CD4-positive, alpha-beta T cell (primary cell): ENCODE measurements around the gene GMPPB. TPM values are rescaled to one million over a fixed set of nuclear protein-coding genes. Genes with fewer than 3 reads are reported as not detected.

Source experiments
- ATAC-seq: fragments of 200-7000 bp; cut with Tn5 transposase; one replicate; pipeline ENCODE4 v1.10.0; 2022; ENCODE audit warnings: mild to moderate bottlenecking; ENCODE audit not compliant: poor library complexity
- CTCF ChIA-PET: fragments of 350-600 bp; sonication (Branson Sonifier 250); formaldehyde crosslinking; loops from one replicate; lab custom pipeline; 2021; ENCODE audit warnings: antibody characterized with exemption, inconsistent platforms; lab: Charles Lee
- POLR2A ChIA-PET: fragments of 350-600 bp; sonication (Branson Sonifier 250); formaldehyde crosslinking; loops from one replicate; lab custom pipeline; 2021; ENCODE audit warnings: antibody characterized with exemption, inconsistent platforms; lab: Charles Lee
- DNase-seq, 14 experiments: peaks; one replicate each; pipeline ENCODE4 v3.0.0-alpha.2; 2013 to 2020; ENCODE audit warnings: mixed read lengths in 2 of 14
- H3K27ac ChIP-seq, 2 donors: one replicate each; pipeline versions ENCODE4 v1.5.1 to v1.7.0; 2013; ENCODE audit warnings: low read length in 2 of 2, low read depth in 1 of 2, mild to moderate bottlenecking in 1 of 2
- H3K27me3 ChIP-seq, 2 experiments: 1 replicate in 1 of 2; 2 replicates in 1 of 2; pipeline versions ENCODE4 v1.6.1 to v1.7.0; 2013; ENCODE audit warnings: low read length in 2 of 2, control low read depth in 1 of 2, mild to moderate bottlenecking in 1 of 2, moderate library complexity in 1 of 2; ENCODE audit not compliant: insufficient read depth in 2 of 2, control insufficient read depth in 1 of 2
- H3K36me3 ChIP-seq: one replicate; pipeline ENCODE4 v1.6.1; 2013; ENCODE audit warnings: low read length, control low read depth; ENCODE audit not compliant: insufficient read depth
- H3K4me1 ChIP-seq: one replicate; pipeline ENCODE4 v1.6.1; 2013; ENCODE audit warnings: low read length, control low read depth; ENCODE audit not compliant: insufficient read depth
- H3K4me3 ChIP-seq: one replicate; pipeline ENCODE4 v1.5.1; 2013; ENCODE audit warnings: mild to moderate bottlenecking, low read length, moderate library complexity
- H3K9me3 ChIP-seq, 2 experiments: 1 replicate in 1 of 2; 2 replicates in 1 of 2; pipeline versions ENCODE4 v1.6.1 to v1.7.0; 2013; ENCODE audit warnings: low read length in 2 of 2, mild to moderate bottlenecking in 2 of 2, control low read depth in 1 of 2, moderate library complexity in 1 of 2; ENCODE audit not compliant: control insufficient read depth in 1 of 2, insufficient read depth in 1 of 2
- H3K27ac Mint-ChIP-seq: one replicate; pipeline ENCODE4 v1.8.0; 2020; ENCODE audit warnings: mixed read lengths
- H3K27me3 Mint-ChIP-seq: one replicate; pipeline ENCODE4 v1.8.0; 2021; ENCODE audit warnings: mixed read lengths
- H3K36me3 Mint-ChIP-seq: one replicate; pipeline ENCODE4 v1.8.0; 2021; ENCODE audit warnings: low read depth, mixed read lengths
- H3K4me1 Mint-ChIP-seq: one replicate; pipeline ENCODE4 v1.8.0; 2021; ENCODE audit warnings: low read depth, mixed read lengths
- H3K4me3 Mint-ChIP-seq: one replicate; pipeline ENCODE4 v1.8.0; 2020; ENCODE audit warnings: mild to moderate bottlenecking, mixed read lengths
- H3K9me3 Mint-ChIP-seq: one replicate; pipeline ENCODE4 v1.8.0; 2020; ENCODE audit warnings: mixed read lengths
- CTCF ChIP-seq: fragments of 200-600 bp; IDR thresholded peaks from one replicate; pipeline ENCODE4 v1.8.0; 2022; ENCODE audit warnings: antibody characterized with exemption, mild to moderate bottlenecking
- intact Hi-C, 2 experiments: fragments of 100-400 bp; cut with DNase I in 1 of 2; cut with micrococcal nuclease in 1 of 2; formaldehyde crosslinking; loops; one replicate each; pipeline versions ENCODE4 v1.15.1 to v1.9.0; 2023 to 2025; cut with DNase I, micrococcal nuclease
- total RNA-seq, 174 experiments: library from RNA in 2 of 174; stranded (reverse) in 2 of 174; gene quantifications; one replicate each; pipeline ENCODE4 v1.2.3 and lab custom pipeline; 2021 to 2026

GMPPB gene
- total RNA-seq, 2 experiments from 2014 or later = 39.0 to 41.4 TPM

DNA sequence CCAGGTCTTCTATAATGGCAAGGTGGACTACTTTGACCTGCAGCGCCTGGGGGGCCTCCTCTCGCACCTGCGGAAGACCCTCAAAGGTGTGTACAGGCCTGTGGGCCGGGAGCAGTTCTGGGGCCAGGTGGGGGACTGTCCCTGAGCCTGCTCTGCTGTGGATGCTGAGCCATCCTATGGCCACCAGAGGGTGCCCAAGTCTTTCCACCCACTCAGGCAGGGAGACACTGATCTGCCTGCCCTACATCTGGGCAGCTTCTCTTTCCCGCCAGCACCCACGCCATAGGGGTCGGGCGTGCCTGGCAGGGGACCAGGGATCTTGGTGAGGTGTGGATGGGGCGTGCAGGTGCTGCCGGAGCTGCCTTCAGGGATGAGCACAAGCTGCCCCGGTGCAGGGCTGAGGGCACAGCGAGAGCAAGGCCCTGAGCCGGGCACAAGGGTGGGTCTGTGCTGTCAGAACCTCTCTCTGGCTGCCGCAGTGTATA, 20.3 kb downstream of the GMPPB start:
- TF ChIP-seq CTCF = peak; percentile 75
- H3K4me3 Mint-ChIP-seq = no peak overlapping the region
- Histone ChIP-seq H3K27me3 (no peaks in the 10 kb centered on the region), H3K4me3 (no peak overlapping the region), H3K36me3 (peaks cover 46% of the 10 kb centered on the region), H3K4me1 (peaks cover 5% of the 10 kb centered on the region), H3K27ac (no peak overlapping the region), H3K9me3 (no peaks in the 10 kb centered on the region)
- no peaks in the 10 kb centered on the region for H3K27me3 Mint-ChIP-seq
- DNase-seq (peak; percentile 46 to 85 (median 64)), ATAC-seq (peak; percentile 100)
- H3K4me1 Mint-ChIP-seq = peaks cover 6% of the 10 kb centered on the region
- no peaks in the 10 kb centered on the region for H3K9me3 Mint-ChIP-seq
- H3K27ac Mint-ChIP-seq = no peak overlapping the region
- POLR2A ChIA-PET = no interaction called here
- CTCF ChIA-PET = interaction anchor here (0.7 to 1.6 kb wide), 6 partner anchors 16 to 201 kb away, joined by 3 to 5 read pairs (median 4); partner anchors contain the start of genes AMIGO3 and MST1R
- intact Hi-C loops = loop anchor here (1.0 to 5.0 kb wide), 3 partner anchors 15 to 204 kb away; partner anchors contain the start of gene AMIGO3 (in 1 of the 2)
- H3K36me3 Mint-ChIP-seq = peaks cover 27% of the 10 kb centered on the region

- H3K27ac Mint-ChIP-seq = no peak overlapping the region
- H3K27me3 Mint-ChIP-seq = no peaks in the 10 kb centered on the region
- H3K4me1 ChIP-seq = peaks cover 5% of the 10 kb centered on the region
- intact Hi-C loops = loop anchor here (1.0 to 5.0 kb wide), 3 partner anchors 16 to 205 kb away; partner anchors contain the start of gene AMIGO3 (in 1 of the 2)
- peaks cover 53% of the 10 kb centered on the region for H3K36me3 ChIP-seq
- H3K9me3 ChIP-seq = no peaks in the 10 kb centered on the region
- H3K36me3 Mint-ChIP-seq = peaks cover 34% of the 10 kb centered on the region
- no peak for TF ChIP-seq CTCF
- ChIA-PET CTCF (interaction anchor here (1.5 to 1.6 kb wide), 2 partner anchors 137 to 163 kb away, joined by 4 to 5 read pairs; no protein-coding TSS in a partner anchor), POLR2A (no interaction called here)
- H3K4me1 Mint-ChIP-seq = peaks cover 6% of the 10 kb centered on the region
- H3K4me3 Mint-ChIP-seq = no peak overlapping the region
- H3K27me3 ChIP-seq = no peaks in the 10 kb centered on the region
- DNase-seq = no peak
- H3K27ac ChIP-seq = no peak overlapping the region
- H3K9me3 Mint-ChIP-seq = no peaks in the 10 kb centered on the region
- H3K4me3 ChIP-seq = no peak overlapping the region
- no peak for ATAC-seq
Measured at GRCh38 chr3:49702672-49703071, 21.1 kb downstream of the GMPPB start.

DNA sequence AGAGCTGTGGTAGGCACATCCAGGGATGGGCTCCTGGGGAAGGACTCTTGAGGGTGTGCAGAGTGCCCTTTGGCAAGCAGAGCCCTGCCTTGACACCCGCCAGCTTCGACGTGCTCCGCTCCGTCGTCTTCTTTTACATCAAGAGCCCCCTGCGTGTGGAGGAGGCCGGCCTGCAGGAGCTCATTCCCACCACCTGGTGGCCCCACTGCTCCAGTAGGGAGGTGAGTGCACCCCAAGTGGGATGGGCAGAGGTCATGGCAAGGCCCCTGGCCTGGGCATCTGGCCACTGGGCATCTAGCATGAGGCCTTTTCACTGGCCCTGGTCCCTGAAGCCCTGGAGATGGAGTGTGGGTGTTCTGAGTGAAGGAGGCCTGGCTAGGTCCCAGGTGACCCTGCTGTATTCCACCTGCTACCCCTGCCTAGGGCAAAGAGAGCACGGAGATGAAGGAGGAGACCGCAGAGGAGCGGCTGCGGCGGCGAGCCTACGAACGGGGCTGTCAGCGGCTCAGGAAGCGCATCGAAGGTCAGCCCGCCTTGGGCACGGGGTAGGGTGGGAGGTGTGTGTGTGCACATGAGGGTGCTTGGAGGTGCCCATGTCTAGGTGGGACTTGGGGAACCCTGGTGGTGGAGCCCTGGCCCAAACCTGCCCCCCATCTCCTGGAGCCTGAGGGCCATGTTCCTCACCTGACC, 22.2 kb downstream of the GMPPB start:
- CTCF ChIA-PET = no interaction called here
- no peak for ATAC-seq

More for the DNA sequence above, 22.2 kb downstream of the GMPPB start:
- TF ChIP-seq CTCF = no peak
- Mint-ChIP-seq H3K4me3 (no peak overlapping the region), H3K9me3 (no peaks in the 10 kb centered on the region), H3K36me3 (peaks cover 31% of the 10 kb centered on the region), H3K27me3 (no peaks in the 10 kb centered on the region), H3K27ac (no peak overlapping the region), H3K4me1 (peaks cover 6% of the 10 kb centered on the region)
- no peaks in the 10 kb centered on the region for H3K9me3 ChIP-seq
- H3K27me3 ChIP-seq = no peaks in the 10 kb centered on the region
- DNase-seq = no peak
- no peak overlapping the region for H3K4me3 ChIP-seq
- intact Hi-C loops = loop anchor here (2.0 to 5.0 kb wide), 2 partner anchors 17 to 206 kb away; partner anchors contain the start of gene AMIGO3 (in 1 of the 2)
- peaks cover 5% of the 10 kb centered on the region for H3K4me1 ChIP-seq
- H3K27ac ChIP-seq = no peak overlapping the region
- POLR2A ChIA-PET = no interaction called here
- H3K36me3 ChIP-seq = peaks cover 58% of the 10 kb centered on the region
